Fibroblast of pulmonary artery (primary cell): ENCODE measurements around the gene C10orf67.

Experiments
- DNase-seq: peaks from one replicate; pipeline ENCODE4 v3.0.0-alpha.2; 2010; ENCODE audit warnings: low read depth
- H3K4me3 ChIP-seq: replicated peaks from 2 replicates; pipeline ENCODE4 v1.5.1; 2011; ENCODE audit warnings: low read depth, mild to moderate bottlenecking, control low read depth, low read length, moderate library complexity
- TF ChIP-seq, protein P1 (sequence below): IDR thresholded peaks from 2 replicates; pipeline ENCODE4 v1.5.1; 2011; ENCODE audit warnings: mild to moderate bottlenecking, control low read depth, low read length, inconsistent platforms; ENCODE audit errors: missing control alignments

The C10orf67 gene

DNA sequence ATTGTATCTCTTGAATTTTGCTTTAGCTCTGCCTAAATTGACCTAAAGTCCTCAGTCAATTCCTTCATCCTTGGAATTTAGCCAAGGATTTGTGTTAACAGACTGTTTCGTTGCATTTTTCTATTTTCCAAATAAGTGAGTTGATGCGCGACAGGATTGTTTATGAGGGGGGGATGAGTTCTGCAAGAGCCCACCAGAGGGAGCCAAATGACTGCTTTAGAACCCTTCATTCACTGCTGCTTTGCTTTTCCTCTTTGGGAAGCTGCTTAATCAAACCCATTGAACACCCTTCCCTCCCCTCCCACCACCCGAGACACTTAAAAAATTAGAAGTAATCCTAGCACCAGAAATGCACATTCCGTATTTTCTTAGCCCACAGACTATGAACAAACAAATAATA is 186.2 kb downstream of the C10orf67 start:
- TF ChIP-seq, protein P1, sequence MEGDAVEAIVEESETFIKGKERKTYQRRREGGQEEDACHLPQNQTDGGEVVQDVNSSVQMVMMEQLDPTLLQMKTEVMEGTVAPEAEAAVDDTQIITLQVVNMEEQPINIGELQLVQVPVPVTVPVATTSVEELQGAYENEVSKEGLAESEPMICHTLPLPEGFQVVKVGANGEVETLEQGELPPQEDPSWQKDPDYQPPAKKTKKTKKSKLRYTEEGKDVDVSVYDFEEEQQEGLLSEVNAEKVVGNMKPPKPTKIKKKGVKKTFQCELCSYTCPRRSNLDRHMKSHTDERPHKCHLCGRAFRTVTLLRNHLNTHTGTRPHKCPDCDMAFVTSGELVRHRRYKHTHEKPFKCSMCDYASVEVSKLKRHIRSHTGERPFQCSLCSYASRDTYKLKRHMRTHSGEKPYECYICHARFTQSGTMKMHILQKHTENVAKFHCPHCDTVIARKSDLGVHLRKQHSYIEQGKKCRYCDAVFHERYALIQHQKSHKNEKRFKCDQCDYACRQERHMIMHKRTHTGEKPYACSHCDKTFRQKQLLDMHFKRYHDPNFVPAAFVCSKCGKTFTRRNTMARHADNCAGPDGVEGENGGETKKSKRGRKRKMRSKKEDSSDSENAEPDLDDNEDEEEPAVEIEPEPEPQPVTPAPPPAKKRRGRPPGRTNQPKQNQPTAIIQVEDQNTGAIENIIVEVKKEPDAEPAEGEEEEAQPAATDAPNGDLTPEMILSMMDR, result peak; percentile 91
- H3K4me3 ChIP-seq, result no peak overlapping the region
- DNase-seq, result peak; percentile 73

GRCh38 chr10:23157691-23158369 is 186.8 kb downstream of the C10orf67 start:
- TF ChIP-seq, protein P1, result peak; percentile 30
- H3K4me3 ChIP-seq, result no peak overlapping the region
- peak; percentile 55 for DNase-seq

DNA sequence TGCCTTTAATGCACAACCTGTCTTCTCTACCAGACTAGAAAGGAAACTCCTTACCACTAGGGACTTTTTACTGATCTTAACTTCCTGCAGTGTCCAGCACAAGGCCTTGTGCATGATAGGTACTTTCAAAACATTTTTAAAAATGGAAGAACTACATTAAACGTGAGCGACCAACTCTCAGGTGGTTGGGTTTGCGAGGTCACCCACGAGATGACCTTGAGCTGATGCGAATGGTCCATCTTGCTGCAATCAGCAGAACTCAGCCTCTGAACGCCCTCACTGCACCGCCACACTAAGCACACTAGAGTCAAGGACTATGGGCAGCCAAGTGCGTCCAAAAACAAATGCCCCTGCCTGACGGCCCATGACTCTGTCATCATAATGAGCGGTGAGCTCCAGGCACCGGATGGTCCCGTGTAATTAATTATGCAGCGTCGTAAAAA is 187.3 kb downstream of the C10orf67 start:
- TF ChIP-seq, protein P1, result no peak
- H3K4me3 ChIP-seq, result no peak overlapping the region
- no peak for DNase-seq

DNA sequence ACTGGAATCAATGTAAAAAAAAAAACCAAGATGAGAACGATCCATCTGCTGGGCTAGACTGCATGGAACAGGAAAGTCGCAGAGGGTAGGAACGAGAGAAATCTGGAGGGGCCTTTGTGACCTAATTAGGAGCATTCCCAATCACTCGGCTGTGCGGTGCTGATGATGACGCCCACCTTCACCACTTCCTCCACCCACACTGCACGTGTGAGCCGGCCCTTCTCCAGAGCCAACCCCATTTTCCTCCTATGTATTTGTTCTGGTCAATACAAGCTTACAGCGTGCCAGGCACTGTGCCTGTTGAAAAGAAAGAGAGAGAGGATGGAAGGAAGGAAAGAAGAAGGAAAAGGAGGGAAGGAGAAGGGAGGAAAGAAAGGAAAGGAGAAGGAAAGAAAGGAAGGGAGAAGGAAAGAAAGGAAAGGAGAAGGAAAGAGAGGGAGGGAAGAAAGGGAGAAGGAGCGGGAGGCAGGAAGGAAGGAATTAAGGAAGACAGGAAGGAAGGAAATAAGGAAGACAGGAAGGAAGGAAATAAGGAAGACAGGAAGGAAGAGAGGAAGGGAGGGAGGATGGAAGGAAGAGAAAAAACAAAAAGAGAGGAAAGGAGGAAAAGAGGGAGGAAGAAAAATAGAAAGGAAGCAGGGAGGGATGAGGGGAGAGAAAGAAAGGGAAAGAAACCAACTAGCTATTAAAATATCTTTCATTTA is 188.0 kb downstream of the C10orf67 start:
- TF ChIP-seq, protein P1, result no peak
- H3K4me3 ChIP-seq, result no peak overlapping the region
- no peak for DNase-seq

- TF ChIP-seq, protein P1, result no peak
- H3K4me3 ChIP-seq, result no peak overlapping the region
- no peak for DNase-seq
Observed at GRCh38 chr10:23155169-23155568, 189.4 kb downstream of the C10orf67 start.
